GM23338 (cell line): ENCODE results near the gene LAMB3. TPM values are rescaled to one million over a fixed set of nuclear protein-coding genes. Genes with fewer than 3 reads are reported as not detected.

Experiments used
- ATAC-seq: fragments of 200-7000 bp; cut with Tn5 transposase; 3 replicates; pipeline ENCODE4 v1.9.1; 2020
- DNase-seq: peaks from one replicate; pipeline ENCODE4 v3.0.0-alpha.2; 2015; ENCODE audit warnings: low spot score
- H2AFZ ChIP-seq: fragments of 200-600 bp; sonication (generic); 2 replicates; pipeline ENCODE4 v1.8.0; 2016; ENCODE audit warnings: antibody characterized with exemption, mild to moderate bottlenecking, moderate library complexity
- H3F3A ChIP-seq: fragments of 200-600 bp; sonication (generic); replicated peaks from 2 replicates; pipeline ENCODE4 v1.8.0; 2017; ENCODE audit warnings: antibody characterized with exemption, mixed run types, low read depth
- H3K27ac ChIP-seq: fragments of 200-600 bp; sonication (generic); 2 replicates; pipeline ENCODE4 v1.6.1; 2016; ENCODE audit warnings: low read depth
- H3K27me3 ChIP-seq: fragments of 200-600 bp; sonication (generic); 2 replicates; pipeline ENCODE4 v1.8.0; 2016; ENCODE audit warnings: mild to moderate bottlenecking, mixed run types, moderate library complexity; ENCODE audit not compliant: insufficient read depth
- H3K36me3 ChIP-seq: fragments of 200-600 bp; sonication (generic); 2 replicates; pipeline ENCODE4 v1.8.0; 2016; ENCODE audit warnings: mild to moderate bottlenecking; ENCODE audit not compliant: insufficient read depth
- H3K4me1 ChIP-seq: fragments of 200-600 bp; sonication (generic); 2 replicates; pipeline ENCODE4 v1.8.0; 2016; ENCODE audit warnings: mild to moderate bottlenecking, moderate library complexity; ENCODE audit not compliant: insufficient read depth
- H3K4me2 ChIP-seq: fragments of 200-600 bp; sonication (generic); 2 replicates; pipeline ENCODE4 v1.7.1; 2017; ENCODE audit warnings: mixed run types
- H3K4me3 ChIP-seq: fragments of 200-600 bp; sonication (generic); 2 replicates; pipeline ENCODE4 v1.6.1; 2016; ENCODE audit warnings: mixed run types
- H3K79me2 ChIP-seq: fragments of 200-600 bp; sonication (generic); replicated peaks from 2 replicates; pipeline ENCODE4 v1.8.0; 2017; ENCODE audit warnings: mild to moderate bottlenecking; ENCODE audit not compliant: insufficient read depth
- H3K9me2 ChIP-seq: fragments of 200-600 bp; sonication (generic); 2 replicates; pipeline ENCODE4 v1.8.0; 2017; ENCODE audit not compliant: insufficient read depth
- H4K20me1 ChIP-seq: fragments of 200-600 bp; sonication (generic); replicated peaks from 2 replicates; pipeline ENCODE4 v1.8.0; 2017; ENCODE audit warnings: mild to moderate bottlenecking; ENCODE audit not compliant: insufficient read depth
- H3K27ac Mint-ChIP-seq: 2 replicates; pipeline ENCODE4 v1.8.0; 2020; ENCODE audit warnings: inconsistent platforms, mild to moderate bottlenecking, moderate library complexity, mixed read lengths
- H3K27me3 Mint-ChIP-seq: 3 replicates; pipeline ENCODE4 v1.8.0; 2022; ENCODE audit warnings: low read depth, mild to moderate bottlenecking, moderate library complexity, mixed read lengths, inconsistent platforms; ENCODE audit not compliant: insufficient read depth, poor library complexity
- H3K36me3 Mint-ChIP-seq: 3 replicates; pipeline ENCODE4 v1.8.0; 2021; ENCODE audit warnings: low read depth, mild to moderate bottlenecking, inconsistent platforms, moderate library complexity, mixed read lengths
- H3K4me1 Mint-ChIP-seq: 3 replicates; pipeline ENCODE4 v1.8.0; 2020; ENCODE audit warnings: mild to moderate bottlenecking, inconsistent platforms, mixed read lengths
- H3K4me3 Mint-ChIP-seq: 3 replicates; pipeline ENCODE4 v1.8.0; 2021; ENCODE audit warnings: moderate library complexity, mild to moderate bottlenecking, inconsistent platforms, mixed read lengths
- H3K9me3 Mint-ChIP-seq: 3 replicates; pipeline ENCODE4 v1.8.0; 2020; ENCODE audit warnings: moderate library complexity, mild to moderate bottlenecking, inconsistent platforms, mixed read lengths
- CREB1 ChIP-seq: fragments of 250-450 bp; sonication (Bioruptor Pico); IDR thresholded peaks from 2 replicates; pipeline ENCODE4 v1.5.0; 2020; ENCODE audit warnings: low read depth, mild to moderate bottlenecking, moderate library complexity
- EZH2 ChIP-seq: fragments of 200-600 bp; sonication (generic); IDR thresholded peaks from one replicate; pipeline ENCODE4 v1.8.0; 2017; ENCODE audit warnings: antibody characterized with exemption, mild to moderate bottlenecking, low read depth; ENCODE audit not compliant: unreplicated experiment
- EZH2phosphoT487 ChIP-seq: fragments of 200-600 bp; sonication (generic); IDR thresholded peaks from one replicate; pipeline ENCODE4 v1.8.1; 2018; ENCODE audit warnings: antibody characterized with exemption; ENCODE audit not compliant: unreplicated experiment
- JUNB ChIP-seq: IDR thresholded peaks from one replicate; pipeline ENCODE4 v1.6.1; 2016; ENCODE audit warnings: antibody characterized with exemption; ENCODE audit not compliant: unreplicated experiment
- NANOG ChIP-seq: IDR thresholded peaks from 2 replicates; pipeline ENCODE4 v1.6.1; 2016; ENCODE audit warnings: antibody characterized with exemption, borderline replicate concordance
- POLR2AphosphoS5 ChIP-seq: IDR thresholded peaks from 2 replicates; pipeline ENCODE4 v1.6.1; 2016; ENCODE audit warnings: antibody characterized with exemption, low read depth
- STAT1 ChIP-seq: IDR thresholded peaks from one replicate; pipeline ENCODE4 v1.6.1; 2016; ENCODE audit warnings: antibody characterized with exemption; ENCODE audit not compliant: unreplicated experiment
- ZNF114 ChIP-seq: fragments of 250-450 bp; sonication (Bioruptor Pico); IDR thresholded peaks from 2 replicates; pipeline ENCODE4 v1.5.0; 2020; ENCODE audit warnings: mild to moderate bottlenecking, moderate library complexity
- ZNF331 ChIP-seq: fragments of 250-450 bp; sonication (Bioruptor Pico); IDR thresholded peaks from 2 replicates; pipeline ENCODE4 v1.5.0; 2020; ENCODE audit warnings: low read depth, mild to moderate bottlenecking, moderate library complexity
- ZNF462 ChIP-seq: fragments of 250-450 bp; sonication (Bioruptor Pico); IDR thresholded peaks from 2 replicates; pipeline ENCODE4 v1.5.0; 2020; ENCODE audit warnings: mild to moderate bottlenecking, moderate library complexity
- polyA plus RNA-seq: library from polyadenylated mRNA; unstranded; fragments of >200 nt; fragmentation: Nextera tagmentation; extraction: Ambion mirVana; gene quantifications from 2 replicates; pipeline ENCODE4 v1.2.1, GENCODE V29; 2016
- total RNA-seq: library from RNA; depleted of rRNA; stranded (reverse); fragments of >200 nt; shearing (Covaris generic); gene quantifications from 2 replicates; pipeline ENCODE4 v1.2.3, GENCODE V29; 2014
- TF ChIP-seq, protein P1 (sequence below), 2 experiments: fragments of 200-600 bp in 1 of 2; sonication (generic) in 1 of 2; conservative IDR thresholded peaks; 2 replicates each; pipeline versions ENCODE4 v1.5.1 to v1.6.1; 2016 to 2017; ENCODE audit warnings: antibody characterized with exemption in 2 of 2, low read depth in 2 of 2, mild to moderate bottlenecking in 2 of 2, moderate library complexity in 1 of 2
- TF ChIP-seq, protein P2 (sequence below): IDR thresholded peaks from 2 replicates; pipeline ENCODE4 v1.6.1; 2016; ENCODE audit warnings: antibody characterized with exemption

The LAMB3 gene
- total and polyA plus RNA-seq, 2 experiments from 2014 or later, result 0.05 to 0.52 TPM

DNA sequence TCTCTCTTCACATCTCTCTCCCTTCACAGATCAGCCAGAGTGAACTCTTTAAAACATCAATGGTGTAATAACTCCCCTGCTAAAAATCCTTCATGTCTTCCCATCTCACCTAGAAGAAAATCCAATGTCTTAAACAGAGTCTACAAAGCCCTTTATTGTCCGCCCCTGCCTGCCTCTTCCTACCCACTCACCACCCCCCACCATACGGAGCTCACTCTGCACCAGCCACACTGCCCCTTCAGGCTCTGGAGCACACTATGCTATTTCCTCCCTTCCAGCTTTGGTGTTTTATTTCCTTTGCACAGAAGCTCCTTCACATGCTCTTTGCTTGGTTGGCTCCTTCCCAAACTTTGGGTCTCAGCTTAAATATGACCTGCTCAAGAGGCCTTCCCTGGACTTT lies 58.5 kb downstream of the LAMB3 start:
- peak; percentile 15 for DNase-seq
- Mint-ChIP-seq H3K9me3 (no peaks in the 10 kb centered on the region), H3K4me3 (no peak overlapping the region), H3K4me1 (peaks cover 2% of the 10 kb centered on the region), H3K27me3 (no peaks in the 10 kb centered on the region), H3K36me3 (no peaks in the 10 kb centered on the region), H3K27ac (no peak overlapping the region)
- Histone ChIP-seq H4K20me1 (no peaks in the 10 kb centered on the region), H3K36me3 (no peaks in the 10 kb centered on the region), H3K79me2 (no peaks in the 10 kb centered on the region), H3K27ac (no peak overlapping the region), H3K4me2 (no peak overlapping the region), H3F3A (no peaks in the 10 kb centered on the region), H3K4me3 (no peak overlapping the region), H3K4me1 (no peaks in the 10 kb centered on the region), H3K9me2 (no peaks in the 10 kb centered on the region), H3K27me3 (no peaks in the 10 kb centered on the region), H2AFZ (no peak overlapping the region)
- no peak for TF ChIP-seq ZNF331 (CRISPR knock-in tag)
- no peak for TF ChIP-seq STAT1
- no peak for TF ChIP-seq ZNF114 (CRISPR knock-in tag)
- no peak for TF ChIP-seq CREB1 (CRISPR knock-in tag)
- TF ChIP-seq NANOG, result no peak
- TF ChIP-seq, protein P1, sequence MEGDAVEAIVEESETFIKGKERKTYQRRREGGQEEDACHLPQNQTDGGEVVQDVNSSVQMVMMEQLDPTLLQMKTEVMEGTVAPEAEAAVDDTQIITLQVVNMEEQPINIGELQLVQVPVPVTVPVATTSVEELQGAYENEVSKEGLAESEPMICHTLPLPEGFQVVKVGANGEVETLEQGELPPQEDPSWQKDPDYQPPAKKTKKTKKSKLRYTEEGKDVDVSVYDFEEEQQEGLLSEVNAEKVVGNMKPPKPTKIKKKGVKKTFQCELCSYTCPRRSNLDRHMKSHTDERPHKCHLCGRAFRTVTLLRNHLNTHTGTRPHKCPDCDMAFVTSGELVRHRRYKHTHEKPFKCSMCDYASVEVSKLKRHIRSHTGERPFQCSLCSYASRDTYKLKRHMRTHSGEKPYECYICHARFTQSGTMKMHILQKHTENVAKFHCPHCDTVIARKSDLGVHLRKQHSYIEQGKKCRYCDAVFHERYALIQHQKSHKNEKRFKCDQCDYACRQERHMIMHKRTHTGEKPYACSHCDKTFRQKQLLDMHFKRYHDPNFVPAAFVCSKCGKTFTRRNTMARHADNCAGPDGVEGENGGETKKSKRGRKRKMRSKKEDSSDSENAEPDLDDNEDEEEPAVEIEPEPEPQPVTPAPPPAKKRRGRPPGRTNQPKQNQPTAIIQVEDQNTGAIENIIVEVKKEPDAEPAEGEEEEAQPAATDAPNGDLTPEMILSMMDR (conservative IDR thresholded peaks at IDR 0.05; ENCODE audit: low read depth in 2 of 2), result no peak; a peak in 1 of 4 replicates
- no peak for TF ChIP-seq POLR2AphosphoS5
- no peak for TF ChIP-seq EZH2phosphoT487
- TF ChIP-seq EZH2, result no peak
- no peak for TF ChIP-seq ZNF462
- TF ChIP-seq, protein P2, sequence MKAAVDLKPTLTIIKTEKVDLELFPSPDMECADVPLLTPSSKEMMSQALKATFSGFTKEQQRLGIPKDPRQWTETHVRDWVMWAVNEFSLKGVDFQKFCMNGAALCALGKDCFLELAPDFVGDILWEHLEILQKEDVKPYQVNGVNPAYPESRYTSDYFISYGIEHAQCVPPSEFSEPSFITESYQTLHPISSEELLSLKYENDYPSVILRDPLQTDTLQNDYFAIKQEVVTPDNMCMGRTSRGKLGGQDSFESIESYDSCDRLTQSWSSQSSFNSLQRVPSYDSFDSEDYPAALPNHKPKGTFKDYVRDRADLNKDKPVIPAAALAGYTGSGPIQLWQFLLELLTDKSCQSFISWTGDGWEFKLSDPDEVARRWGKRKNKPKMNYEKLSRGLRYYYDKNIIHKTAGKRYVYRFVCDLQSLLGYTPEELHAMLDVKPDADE, result no peak
- TF ChIP-seq JUNB, result no peak
- peak; percentile 44; the same call in 2 of the 3 replicates for ATAC-seq
